Keratinocyte (primary cell): Measurements from ENCODE around the gene REN. TPM values are rescaled to one million over a fixed set of nuclear protein-coding genes. Genes with fewer than 3 reads are reported as not detected.

Source experiments
- DNase-seq: peaks from one replicate; pipeline ENCODE4 v3.0.0-alpha.2; 2011; ENCODE audit warnings: low read depth, missing footprints, low spot score
- FAIRE-seq: peaks from 2 replicates; lab custom pipeline; 2011; peaks lifted over from hg19 to GRCh38; lab: Jason Lieb, UNC
- H2AFZ ChIP-seq: 2 replicates; pipeline ENCODE4 v1.6.0; 2012; ENCODE audit warnings: low read length, control low read depth, inconsistent platforms; ENCODE audit not compliant: control insufficient read depth
- H3K27ac ChIP-seq: 2 replicates; pipeline ENCODE4 v1.5.1; 2011; ENCODE audit warnings: low read length; ENCODE audit not compliant: control insufficient read depth, insufficient read depth
- H3K27me3 ChIP-seq: 3 replicates; pipeline ENCODE4 v1.6.0; 2011; ENCODE audit warnings: low read length; ENCODE audit not compliant: control insufficient read depth, insufficient read depth; ENCODE audit errors: extremely low read depth
- H3K36me3 ChIP-seq, 2 experiments: 2 replicates in 1 of 2; 3 replicates in 1 of 2; pipeline ENCODE4 v1.5.1; 2011; ENCODE audit warnings: low read length in 2 of 2, mild to moderate bottlenecking in 1 of 2; ENCODE audit not compliant: control insufficient read depth in 2 of 2, insufficient read depth in 2 of 2; ENCODE audit errors: extremely low read depth in 1 of 2
- H3K4me1 ChIP-seq: 3 replicates; pipeline ENCODE4 v1.5.1; 2011; ENCODE audit warnings: low read length; ENCODE audit not compliant: control insufficient read depth, insufficient read depth; ENCODE audit errors: extremely low read depth
- H3K4me2 ChIP-seq: 3 replicates; pipeline ENCODE4 v1.6.0; 2011; ENCODE audit warnings: low read depth, low read length; ENCODE audit not compliant: control insufficient read depth, insufficient read depth; ENCODE audit errors: extremely low read depth
- H3K4me3 ChIP-seq, 3 experiments: fragments of 200-600 bp in 1 of 3; sonication (generic) in 1 of 3; 2 replicates in 2 of 3; 3 replicates in 1 of 3; pipeline ENCODE4 v1.5.1; 2011 to 2016; ENCODE audit warnings: low read length in 3 of 3, mild to moderate bottlenecking in 3 of 3, control low read depth in 2 of 3, inconsistent platforms in 1 of 3, low read depth in 1 of 3, mixed read lengths in 1 of 3, mixed run types in 1 of 3, moderate library complexity in 1 of 3; ENCODE audit not compliant: control insufficient read depth in 2 of 3, insufficient read depth in 2 of 3; ENCODE audit errors: extremely low read depth in 1 of 3
- H3K79me2 ChIP-seq: 2 replicates; pipeline ENCODE4 v1.6.0; 2012; ENCODE audit warnings: low read length; ENCODE audit not compliant: control insufficient read depth, insufficient read depth
- H3K9ac ChIP-seq: 3 replicates; pipeline ENCODE4 v1.6.0; 2011; ENCODE audit warnings: low read length; ENCODE audit not compliant: control insufficient read depth, insufficient read depth; ENCODE audit errors: extremely low read depth
- H3K9me1 ChIP-seq: 3 replicates; pipeline ENCODE4 v1.6.0; 2011; ENCODE audit warnings: low read length; ENCODE audit not compliant: control insufficient read depth, insufficient read depth; ENCODE audit errors: extremely low read depth
- H3K9me3 ChIP-seq: 2 replicates; pipeline ENCODE4 v1.5.1; 2012; ENCODE audit warnings: low read depth, low read length; ENCODE audit not compliant: control insufficient read depth
- H4K20me1 ChIP-seq: 3 replicates; pipeline ENCODE4 v1.6.0; 2011; ENCODE audit warnings: low read length; ENCODE audit not compliant: control insufficient read depth, insufficient read depth; ENCODE audit errors: extremely low read depth
- EZH2 ChIP-seq: IDR thresholded peaks from one replicate; pipeline ENCODE4 v1.6.1; 2012; ENCODE audit warnings: inconsistent platforms, mild to moderate bottlenecking, low read length, moderate library complexity
- dilution Hi-C: fragments of 300-500 bp; cut with MboI; formaldehyde crosslinking; loops from one replicate; pipeline ENCODE4 v1.7.0; 2020; ENCODE audit warnings: low sequenced_read_pairs; ENCODE audit not compliant: extremely low pct_ligation_motif_present
- polyA plus RNA-seq, 5 experiments: library from polyadenylated mRNA; depleted of rRNA in 3 of 5; stranded (reverse) in 3 of 5; stranded (forward) in 1 of 5; unstranded in 1 of 5; fragments of >200 nt; gene quantifications; 1 replicate in 1 of 5; 2 replicates in 3 of 5; 3 replicates in 1 of 5; pipeline versions ENCODE4 v1.2.1 to v1.2.3, GENCODE V29; 2011 to 2012; ENCODE audit warnings: missing spikeins in 2 of 5, low read depth in 1 of 5, low replicate concordance in 1 of 5
- TF ChIP-seq, protein P1 (sequence below), 3 experiments: IDR thresholded peaks in 1 of 3; conservative IDR thresholded peaks in 1 of 3; optimal IDR thresholded peaks in 1 of 3; 2 replicates in 2 of 3; 3 replicates in 1 of 3; pipeline versions ENCODE3 to v1.5.1; 2011; ENCODE audit warnings: low read length in 3 of 3, mild to moderate bottlenecking in 3 of 3, moderate library complexity in 2 of 3, control low read depth in 1 of 3, inconsistent platforms in 1 of 3; ENCODE audit not compliant: insufficient read depth in 2 of 3; ENCODE audit errors: extremely low read depth in 1 of 3

REN gene
- polyA plus RNA-seq, 1 donor (not counting 4 experiments of a cell fraction or from before 2014, with no cell fraction given) = not detected

DNA sequence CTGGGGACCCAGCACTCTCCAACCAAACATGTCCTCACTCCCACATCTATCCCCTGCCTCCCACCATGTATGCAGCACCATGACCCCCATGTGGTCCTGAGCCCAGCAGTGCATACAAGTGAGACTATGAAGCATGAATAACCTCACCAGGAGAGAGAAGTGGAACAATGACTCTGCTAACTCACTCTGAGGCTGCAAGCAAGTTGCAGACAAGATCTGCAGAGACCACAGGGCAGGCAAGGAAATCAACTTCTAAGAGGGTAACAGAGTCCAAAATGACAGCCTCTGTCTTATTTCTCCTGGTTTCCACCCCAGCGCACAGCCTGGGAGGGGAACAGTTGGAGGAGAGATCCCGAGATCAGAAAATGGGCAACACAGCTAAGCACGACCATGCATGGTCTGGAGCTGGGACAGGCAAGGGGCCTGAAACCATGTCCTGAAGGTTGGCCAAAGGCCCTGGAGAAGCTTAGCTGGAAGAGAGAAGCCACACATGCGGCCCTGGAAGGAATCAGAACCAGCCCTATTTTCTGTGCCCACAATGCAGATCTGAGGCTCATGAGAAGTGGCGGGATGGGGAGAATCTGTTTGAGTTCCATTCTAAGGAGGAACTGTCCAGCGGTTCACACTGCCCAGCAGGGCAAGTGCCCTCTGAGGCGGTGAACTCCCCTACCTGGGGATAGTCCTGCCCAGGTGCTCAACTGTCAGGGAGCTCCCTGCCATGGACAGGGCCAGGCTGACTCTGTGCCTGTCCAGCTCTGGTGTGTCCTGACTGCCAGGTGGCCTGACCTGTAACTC, 12.5 kb upstream of the REN start:
- no peak overlapping the region for H3K4me2 ChIP-seq
- H3K36me3 ChIP-seq = no peaks in the 10 kb centered on the region
- no peak for DNase-seq
- H3K27ac ChIP-seq = no peak overlapping the region
- no peaks in the 10 kb centered on the region for H4K20me1 ChIP-seq
- H3K9me1 ChIP-seq = no peaks in the 10 kb centered on the region
- FAIRE-seq = no peak
- no peaks in the 10 kb centered on the region for H3K4me1 ChIP-seq
- no peak overlapping the region for H3K9ac ChIP-seq
- no peaks in the 10 kb centered on the region for H3K27me3 ChIP-seq
- no peaks in the 10 kb centered on the region for H3K79me2 ChIP-seq
- no peak overlapping the region for H3K4me3 ChIP-seq
- dilution Hi-C loops = no loop called here
- TF ChIP-seq, protein P1, sequence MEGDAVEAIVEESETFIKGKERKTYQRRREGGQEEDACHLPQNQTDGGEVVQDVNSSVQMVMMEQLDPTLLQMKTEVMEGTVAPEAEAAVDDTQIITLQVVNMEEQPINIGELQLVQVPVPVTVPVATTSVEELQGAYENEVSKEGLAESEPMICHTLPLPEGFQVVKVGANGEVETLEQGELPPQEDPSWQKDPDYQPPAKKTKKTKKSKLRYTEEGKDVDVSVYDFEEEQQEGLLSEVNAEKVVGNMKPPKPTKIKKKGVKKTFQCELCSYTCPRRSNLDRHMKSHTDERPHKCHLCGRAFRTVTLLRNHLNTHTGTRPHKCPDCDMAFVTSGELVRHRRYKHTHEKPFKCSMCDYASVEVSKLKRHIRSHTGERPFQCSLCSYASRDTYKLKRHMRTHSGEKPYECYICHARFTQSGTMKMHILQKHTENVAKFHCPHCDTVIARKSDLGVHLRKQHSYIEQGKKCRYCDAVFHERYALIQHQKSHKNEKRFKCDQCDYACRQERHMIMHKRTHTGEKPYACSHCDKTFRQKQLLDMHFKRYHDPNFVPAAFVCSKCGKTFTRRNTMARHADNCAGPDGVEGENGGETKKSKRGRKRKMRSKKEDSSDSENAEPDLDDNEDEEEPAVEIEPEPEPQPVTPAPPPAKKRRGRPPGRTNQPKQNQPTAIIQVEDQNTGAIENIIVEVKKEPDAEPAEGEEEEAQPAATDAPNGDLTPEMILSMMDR (optimal IDR thresholded peaks at IDR 0.05 in 1 of 3, IDR thresholded peaks at IDR 0.05 in 1 of 3, conservative IDR thresholded peaks at IDR 0.05 in 1 of 3; ENCODE audit: extremely low read depth in 1 of 3, insufficient read depth in 2 of 3, low read length in 3 of 3) = no peak
- no peak for TF ChIP-seq EZH2
- H2AFZ ChIP-seq = no peak overlapping the region
- H3K9me3 ChIP-seq = no peaks in the 10 kb centered on the region

DNA sequence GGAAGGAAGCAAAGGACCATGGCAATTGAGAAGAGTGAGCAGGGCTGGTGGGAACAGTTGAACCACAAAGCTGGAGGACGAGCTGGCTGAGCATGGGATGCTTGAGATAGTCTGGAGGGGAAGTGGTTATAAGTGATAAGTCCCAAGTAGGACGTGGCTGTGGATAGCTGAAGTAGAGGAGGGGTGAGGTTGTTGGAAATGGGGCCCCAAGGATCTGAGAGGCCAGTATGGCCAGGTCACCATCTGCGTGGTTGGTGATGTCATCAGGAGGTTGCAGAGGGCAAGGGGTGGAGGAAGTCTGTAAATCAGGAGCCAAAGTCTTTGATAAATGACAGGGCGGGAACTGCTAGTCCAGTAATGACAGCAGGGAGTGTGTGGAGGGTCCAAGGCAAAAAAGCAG, 11.0 kb upstream of the REN start:
- H3K9me1 ChIP-seq = no peaks in the 10 kb centered on the region
- no peak for TF ChIP-seq EZH2
- TF ChIP-seq, protein P1 (optimal IDR thresholded peaks at IDR 0.05 in 1 of 3, IDR thresholded peaks at IDR 0.05 in 1 of 3, conservative IDR thresholded peaks at IDR 0.05 in 1 of 3; ENCODE audit: extremely low read depth in 1 of 3, insufficient read depth in 2 of 3, low read length in 3 of 3) = no peak
- H3K4me1 ChIP-seq = peaks cover 5% of the 10 kb centered on the region
- H3K36me3 ChIP-seq = no peaks in the 10 kb centered on the region
- DNase-seq (no peak), FAIRE-seq (no peak)
- no peak overlapping the region for H3K4me3 ChIP-seq
- H3K9ac ChIP-seq = no peak overlapping the region
- H2AFZ ChIP-seq = no peak overlapping the region
- H3K79me2 ChIP-seq = no peaks in the 10 kb centered on the region
- no peak overlapping the region for H3K4me2 ChIP-seq
- no peaks in the 10 kb centered on the region for H3K9me3 ChIP-seq
- H4K20me1 ChIP-seq = no peaks in the 10 kb centered on the region
- no peak overlapping the region for H3K27ac ChIP-seq
- H3K27me3 ChIP-seq = no peaks in the 10 kb centered on the region
- dilution Hi-C loops = no loop called here
